Measurements from ENCODE around the gene TBC1D22B.

DNA sequence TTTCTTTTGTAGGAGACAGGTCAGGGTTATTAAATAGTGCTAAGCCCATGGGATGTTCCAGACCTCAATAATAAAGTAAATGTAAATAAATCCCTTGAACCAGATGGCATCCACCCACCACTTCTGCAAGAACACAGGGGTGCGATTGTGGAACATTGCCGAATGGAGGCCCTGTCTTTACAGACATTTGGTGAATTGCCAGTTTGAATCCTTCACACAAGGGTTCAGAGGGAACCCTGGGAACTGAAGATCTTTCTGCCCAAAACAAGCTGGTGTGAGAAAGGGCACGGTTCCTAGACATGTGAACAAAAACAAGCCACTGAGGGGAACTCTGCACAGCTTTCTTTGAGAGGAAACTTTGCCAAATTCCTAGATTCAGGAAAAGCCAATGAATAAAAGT lies 66.0 kb downstream of the TBC1D22B start:
- TF ChIP-seq POLR2A (IDR thresholded peaks at IDR 0.05; ENCODE audit: low read length) (no peak), GATA1 (IDR thresholded peaks at IDR 0.05; ENCODE audit: low read depth, low read length) (no peak)
